Gastroesophageal sphincter (tissue), 3 donors: ENCODE measurements around the gene ARHGAP6.

ENCODE experiments used
- EP300 ChIP-seq: sonication (generic); formaldehyde crosslinking; IDR thresholded peaks from one replicate; pipeline ENCODE4 v1.6.1; 2017; ENCODE audit warnings: antibody characterized with exemption, mild to moderate bottlenecking
- POLR2A ChIP-seq, 2 donors: fragments of 450-650 bp; IDR thresholded peaks; one replicate each; pipeline ENCODE4 v1.6.1; 2017; ENCODE audit warnings: antibody characterized with exemption in 2 of 2, mild to moderate bottlenecking in 2 of 2, moderate library complexity in 1 of 2
- POLR2AphosphoS5 ChIP-seq: sonication (generic); formaldehyde crosslinking; IDR thresholded peaks from one replicate; pipeline ENCODE4 v1.6.1; 2017; ENCODE audit warnings: antibody characterized with exemption
- TF ChIP-seq, protein P1 (sequence below), 4 experiments: fragments of 200-600 bp in 2 of 4; fragments of 450-650 bp in 2 of 4; sonication (generic) in 1 of 4; IDR thresholded peaks; one replicate each; pipeline ENCODE4 v1.5.1; 2017 to 2019; ENCODE audit warnings: antibody characterized with exemption in 4 of 4, mild to moderate bottlenecking in 2 of 4, moderate library complexity in 2 of 4

DNA sequence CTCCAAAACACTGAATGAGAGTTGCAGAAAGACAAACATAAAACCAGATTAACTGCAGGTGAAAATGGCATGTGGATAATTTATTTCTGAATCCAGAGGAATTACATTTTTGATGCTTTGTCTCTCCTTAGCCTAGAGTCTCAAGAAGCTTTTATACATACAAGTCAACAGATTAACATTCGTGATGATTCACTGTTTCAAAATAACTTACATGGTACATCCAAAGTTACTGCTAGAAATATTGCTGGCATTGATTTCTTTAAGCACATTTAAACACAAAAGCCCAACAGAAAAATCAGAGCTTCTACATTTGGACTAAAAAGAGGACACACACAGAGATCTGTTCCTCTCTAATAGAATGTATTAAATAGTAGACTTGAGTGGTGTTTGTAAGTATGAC is 266.9 kb downstream of the ARHGAP6 start:
- TF ChIP-seq, protein P1, sequence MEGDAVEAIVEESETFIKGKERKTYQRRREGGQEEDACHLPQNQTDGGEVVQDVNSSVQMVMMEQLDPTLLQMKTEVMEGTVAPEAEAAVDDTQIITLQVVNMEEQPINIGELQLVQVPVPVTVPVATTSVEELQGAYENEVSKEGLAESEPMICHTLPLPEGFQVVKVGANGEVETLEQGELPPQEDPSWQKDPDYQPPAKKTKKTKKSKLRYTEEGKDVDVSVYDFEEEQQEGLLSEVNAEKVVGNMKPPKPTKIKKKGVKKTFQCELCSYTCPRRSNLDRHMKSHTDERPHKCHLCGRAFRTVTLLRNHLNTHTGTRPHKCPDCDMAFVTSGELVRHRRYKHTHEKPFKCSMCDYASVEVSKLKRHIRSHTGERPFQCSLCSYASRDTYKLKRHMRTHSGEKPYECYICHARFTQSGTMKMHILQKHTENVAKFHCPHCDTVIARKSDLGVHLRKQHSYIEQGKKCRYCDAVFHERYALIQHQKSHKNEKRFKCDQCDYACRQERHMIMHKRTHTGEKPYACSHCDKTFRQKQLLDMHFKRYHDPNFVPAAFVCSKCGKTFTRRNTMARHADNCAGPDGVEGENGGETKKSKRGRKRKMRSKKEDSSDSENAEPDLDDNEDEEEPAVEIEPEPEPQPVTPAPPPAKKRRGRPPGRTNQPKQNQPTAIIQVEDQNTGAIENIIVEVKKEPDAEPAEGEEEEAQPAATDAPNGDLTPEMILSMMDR (IDR thresholded peaks at IDR 0.05): no peak
- TF ChIP-seq POLR2A (IDR thresholded peaks at IDR 0.05): no peak
- no peak for TF ChIP-seq POLR2AphosphoS5
- no peak for TF ChIP-seq EP300
